HG03432 (cell line): ENCODE results near the gene CYP17A1.
"Not testable (repeated sequence)": the region's sequence is repeated elsewhere in the genome, so short reads cannot be mapped to it uniquely, and the experiment has no call there.

ENCODE experiments used
- ATAC-seq: cut with Tn5 transposase; IDR thresholded peaks from one replicate; pipeline ENCODE4 v1.9.1; 2021; ENCODE audit warnings: mild to moderate bottlenecking, moderate library complexity; ENCODE audit not compliant: unreplicated experiment

CYP17A1 gene

GRCh38 chr10:102837230-102837721 is at the start of gene CYP17A1:
TSS of gene CYP17A1 (minus strand) at chr10:102837413. CDS start at chr10:102837361, 52 bp downstream.
- no peak for ATAC-seq

- no peak for ATAC-seq
Measured at GRCh38 chr10:102880256-102880655, 43.0 kb upstream of the CYP17A1 start.

- no peak for ATAC-seq
Measured at GRCh38 chr10:102878629-102879028, 41.4 kb upstream of the CYP17A1 start.

GRCh38 chr10:102876747-102877153 is 39.5 kb upstream of the CYP17A1 start:
- no peak for ATAC-seq

GRCh38 chr10:102872163-102872562 is 35.0 kb upstream of the CYP17A1 start:
- ATAC-seq: no peak

GRCh38 chr10:102870221-102870620 is 33.0 kb upstream of the CYP17A1 start:
- ATAC-seq: no peak

GRCh38 chr10:102869258-102870198 is 32.3 kb upstream of the CYP17A1 start, which contains the start of gene AS3MT:
TSS of gene AS3MT (plus strand) at chr10:102869470. CDS start at chr10:102869593, 123 bp downstream.
- peak; percentile 52 for ATAC-seq

- no peak for ATAC-seq
Measured at GRCh38 chr10:102868911-102869257, 31.7 kb upstream of the CYP17A1 start.

GRCh38 chr10:102865620-102866019 is 28.4 kb upstream of the CYP17A1 start:
- ATAC-seq: no peak

GRCh38 chr10:102863660-102864059 is 26.4 kb upstream of the CYP17A1 start:
- ATAC-seq: no peak

GRCh38 chr10:102859911-102860310 is 22.7 kb upstream of the CYP17A1 start:
- no peak for ATAC-seq

GRCh38 chr10:102856758-102857424 is 19.7 kb upstream of the CYP17A1 start:
- no peak for ATAC-seq

- not testable (repeated sequence) for ATAC-seq
Measured at GRCh38 chr10:102855731-102856436, 18.7 kb upstream of the CYP17A1 start.

- ATAC-seq: not testable (repeated sequence)
Measured at GRCh38 chr10:102853237-102853636, 16.0 kb upstream of the CYP17A1 start.

GRCh38 chr10:102850025-102850518 is 12.9 kb upstream of the CYP17A1 start:
- ATAC-seq: no peak

GRCh38 chr10:102845352-102845902 is 8.2 kb upstream of the CYP17A1 start:
- no peak for ATAC-seq

- ATAC-seq: not testable (repeated sequence)
Measured at GRCh38 chr10:102844190-102844776, 7.1 kb upstream of the CYP17A1 start.

GRCh38 chr10:102843139-102843538 is 5.9 kb upstream of the CYP17A1 start:
- ATAC-seq: not testable (repeated sequence)

GRCh38 chr10:102841827-102842345 is 4.7 kb upstream of the CYP17A1 start:
- ATAC-seq: no peak
